GM12891 (cell line): ENCODE data around the gene ARFGEF3.
"Not testable (repeated sequence)": the region's sequence is repeated elsewhere in the genome, so short reads cannot be mapped to it uniquely, and the experiment has no call there.

Experiments
- DNase-seq: peaks from one replicate; pipeline ENCODE4 v3.0.0; 2011; ENCODE audit warnings: low spot score; ENCODE audit not compliant: insufficient read length
- FAIRE-seq: peaks from 2 replicates; lab custom pipeline; 2011; peaks lifted over from hg19 to GRCh38; lab: Jason Lieb, UNC
- PAX5 ChIP-seq: IDR thresholded peaks from 2 replicates; pipeline ENCODE4 v1.6.1; 2011; ENCODE audit warnings: low read length, moderate library complexity, mild to moderate bottlenecking; ENCODE audit not compliant: insufficient read depth, severe bottlenecking
- POLR2A ChIP-seq: IDR thresholded peaks from 2 replicates; pipeline ENCODE4 v1.6.1; 2011; ENCODE audit warnings: low read depth, low read length, control low read depth
- POLR2AphosphoS5 ChIP-seq: IDR thresholded peaks from 2 replicates; pipeline ENCODE4 v1.6.1; 2011; ENCODE audit warnings: low read depth, low read length, control low read depth
- POU2F2 ChIP-seq: IDR thresholded peaks from 2 replicates; pipeline ENCODE4 v1.6.1; 2011; ENCODE audit warnings: low read depth, mild to moderate bottlenecking, control low read depth, low read length, moderate library complexity
- SPI1 ChIP-seq: IDR thresholded peaks from 2 replicates; pipeline ENCODE4 v1.6.1; 2011; ENCODE audit warnings: low read depth, low read length, control low read depth
- TAF1 ChIP-seq: IDR thresholded peaks from 2 replicates; pipeline ENCODE4 v1.6.1; 2011; ENCODE audit warnings: low read depth, low read length, control low read depth

Gene ARFGEF3

GRCh38 chr6:138205437-138206094, 43.8 kb downstream of the ARFGEF3 start:
- DNase-seq (no peak), FAIRE-seq (no peak)
- TF ChIP-seq TAF1, result no peak
- TF ChIP-seq POLR2AphosphoS5, result no peak
- no peak for TF ChIP-seq SPI1
- TF ChIP-seq POU2F2, result no peak
- no peak for TF ChIP-seq POLR2A
- no peak for TF ChIP-seq PAX5

GRCh38 chr6:138206862-138207261, 45.1 kb downstream of the ARFGEF3 start:
- FAIRE-seq (no peak), DNase-seq (no peak)
- TF ChIP-seq POLR2AphosphoS5, result no peak

GRCh38 chr6:138211048-138211581, 49.4 kb downstream of the ARFGEF3 start:
- no peak for TF ChIP-seq POU2F2
- TF ChIP-seq SPI1, result no peak
- TF ChIP-seq TAF1, result 0 out of 2 replicates have a peak, but pooled peaks have one; percentile 22
- TF ChIP-seq POLR2AphosphoS5, result no peak
- TF ChIP-seq POLR2A, result no peak
- TF ChIP-seq PAX5, result no peak
- no peak for FAIRE-seq
- no peak for DNase-seq

- FAIRE-seq (no peak), DNase-seq (no peak)
- TF ChIP-seq PAX5 (no peak), POLR2AphosphoS5 (no peak), SPI1 (no peak), TAF1 (no peak), POU2F2 (no peak), POLR2A (no peak)
These were observed 49.9 kb downstream of the ARFGEF3 start for GRCh38 chr6:138211601-138212000.

- not testable (repeated sequence) for DNase-seq, FAIRE-seq
These were observed 50.8 kb downstream of the ARFGEF3 start for GRCh38 chr6:138212530-138212929.

GRCh38 chr6:138215093-138215782, 53.5 kb downstream of the ARFGEF3 start:
- TF ChIP-seq POLR2AphosphoS5 (no peak), POU2F2 (no peak)
- FAIRE-seq (no peak), DNase-seq (no peak)

- TF ChIP-seq SPI1 (no peak), POU2F2 (no peak), PAX5 (no peak), TAF1 (no peak)
- FAIRE-seq (no peak), DNase-seq (no peak)
These were observed 56.7 kb downstream of the ARFGEF3 start, which contains the start of gene PBOV1 for GRCh38 chr6:138218449-138218848. Gene PBOV1, minus strand, starts transcription at chr6:138218491. Its CDS starts 96 bp downstream, at chr6:138218395.

- FAIRE-seq (no peak), DNase-seq (no peak)
- TF ChIP-seq POLR2A (no peak), PAX5 (no peak), TAF1 (no peak), POU2F2 (no peak)
These were observed 57.7 kb downstream of the ARFGEF3 start for GRCh38 chr6:138219398-138219797.

GRCh38 chr6:138219901-138220300, 58.2 kb downstream of the ARFGEF3 start:
- FAIRE-seq (no peak), DNase-seq (no peak)
- TF ChIP-seq POU2F2 (no peak), SPI1 (no peak)

- FAIRE-seq (no peak), DNase-seq (no peak)
- TF ChIP-seq POLR2AphosphoS5 (no peak), POLR2A (no peak), PAX5 (no peak), TAF1 (no peak), POU2F2 (no peak), SPI1 (no peak)
These were observed 61.3 kb downstream of the ARFGEF3 start for GRCh38 chr6:138222901-138223546.
